Esophagus muscularis mucosa (tissue), 3 donors: Measurements from ENCODE around the gene PIK3R6.

Experiments used
- POLR2A ChIP-seq: fragments of 450-650 bp; IDR thresholded peaks from one replicate; pipeline ENCODE4 v1.6.1; 2017; ENCODE audit warnings: antibody characterized with exemption, moderate library complexity, mild to moderate bottlenecking, low read depth
- TF ChIP-seq, protein P1 (sequence below), 3 experiments: fragments of 200-600 bp in 2 of 3; fragments of 450-650 bp in 1 of 3; sonication (generic) in 2 of 3; IDR thresholded peaks; one replicate each; pipeline ENCODE4 v1.5.1; 2017 to 2019; ENCODE audit warnings: antibody characterized with exemption in 3 of 3, mild to moderate bottlenecking in 2 of 3, moderate library complexity in 1 of 3

GRCh38 chr17:8888704-8889302 lies 21.3 kb upstream of the PIK3R6 start:
- TF ChIP-seq, protein P1, sequence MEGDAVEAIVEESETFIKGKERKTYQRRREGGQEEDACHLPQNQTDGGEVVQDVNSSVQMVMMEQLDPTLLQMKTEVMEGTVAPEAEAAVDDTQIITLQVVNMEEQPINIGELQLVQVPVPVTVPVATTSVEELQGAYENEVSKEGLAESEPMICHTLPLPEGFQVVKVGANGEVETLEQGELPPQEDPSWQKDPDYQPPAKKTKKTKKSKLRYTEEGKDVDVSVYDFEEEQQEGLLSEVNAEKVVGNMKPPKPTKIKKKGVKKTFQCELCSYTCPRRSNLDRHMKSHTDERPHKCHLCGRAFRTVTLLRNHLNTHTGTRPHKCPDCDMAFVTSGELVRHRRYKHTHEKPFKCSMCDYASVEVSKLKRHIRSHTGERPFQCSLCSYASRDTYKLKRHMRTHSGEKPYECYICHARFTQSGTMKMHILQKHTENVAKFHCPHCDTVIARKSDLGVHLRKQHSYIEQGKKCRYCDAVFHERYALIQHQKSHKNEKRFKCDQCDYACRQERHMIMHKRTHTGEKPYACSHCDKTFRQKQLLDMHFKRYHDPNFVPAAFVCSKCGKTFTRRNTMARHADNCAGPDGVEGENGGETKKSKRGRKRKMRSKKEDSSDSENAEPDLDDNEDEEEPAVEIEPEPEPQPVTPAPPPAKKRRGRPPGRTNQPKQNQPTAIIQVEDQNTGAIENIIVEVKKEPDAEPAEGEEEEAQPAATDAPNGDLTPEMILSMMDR (IDR thresholded peaks at IDR 0.05): no peak
- no peak for TF ChIP-seq POLR2A
